ENCODE measurements around the gene PRSS35.

Gene PRSS35

GRCh38 chr6:83511266-83511665, 1.1 kb upstream of the PRSS35 start:
- H3K9ac ChIP-seq (ENCODE audit: low read depth, low read length, poor library complexity, severe bottlenecking), result no peak overlapping the region
- TF ChIP-seq EZH2phosphoT487 (IDR thresholded peaks at IDR 0.05; ENCODE audit: borderline replicate concordance), result no peak
- TF ChIP-seq, protein P1, sequence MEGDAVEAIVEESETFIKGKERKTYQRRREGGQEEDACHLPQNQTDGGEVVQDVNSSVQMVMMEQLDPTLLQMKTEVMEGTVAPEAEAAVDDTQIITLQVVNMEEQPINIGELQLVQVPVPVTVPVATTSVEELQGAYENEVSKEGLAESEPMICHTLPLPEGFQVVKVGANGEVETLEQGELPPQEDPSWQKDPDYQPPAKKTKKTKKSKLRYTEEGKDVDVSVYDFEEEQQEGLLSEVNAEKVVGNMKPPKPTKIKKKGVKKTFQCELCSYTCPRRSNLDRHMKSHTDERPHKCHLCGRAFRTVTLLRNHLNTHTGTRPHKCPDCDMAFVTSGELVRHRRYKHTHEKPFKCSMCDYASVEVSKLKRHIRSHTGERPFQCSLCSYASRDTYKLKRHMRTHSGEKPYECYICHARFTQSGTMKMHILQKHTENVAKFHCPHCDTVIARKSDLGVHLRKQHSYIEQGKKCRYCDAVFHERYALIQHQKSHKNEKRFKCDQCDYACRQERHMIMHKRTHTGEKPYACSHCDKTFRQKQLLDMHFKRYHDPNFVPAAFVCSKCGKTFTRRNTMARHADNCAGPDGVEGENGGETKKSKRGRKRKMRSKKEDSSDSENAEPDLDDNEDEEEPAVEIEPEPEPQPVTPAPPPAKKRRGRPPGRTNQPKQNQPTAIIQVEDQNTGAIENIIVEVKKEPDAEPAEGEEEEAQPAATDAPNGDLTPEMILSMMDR (conservative IDR thresholded peaks at IDR 0.05; ENCODE audit: low read length), result no peak
- H3K36me3 ChIP-seq (ENCODE audit: insufficient read depth, low read length), result no peaks in the 10 kb centered on the region
- no peaks in the 10 kb centered on the region for H3K79me2 ChIP-seq (ENCODE audit: insufficient read depth, low read length)
- no peaks in the 10 kb centered on the region for H3K9me3 ChIP-seq (ENCODE audit: insufficient read depth, low read depth, low read length)
- no peak overlapping the region for H3K4me2 ChIP-seq (ENCODE audit: low read depth, low read length, poor library complexity, severe bottlenecking)
- H3K27me3 ChIP-seq (ENCODE audit: insufficient read depth, low read length, poor library complexity, severe bottlenecking), result no peaks in the 10 kb centered on the region
- no peaks in the 10 kb centered on the region for H3K4me1 ChIP-seq (ENCODE audit: insufficient read depth, low read length, poor library complexity, severe bottlenecking)
- no peaks in the 10 kb centered on the region for H3K9me2 ChIP-seq (replicated peaks; ENCODE audit: low read depth, low read length)
- H2AFZ ChIP-seq (ENCODE audit: low read length), result no peak overlapping the region
- H4K20me1 ChIP-seq (ENCODE audit: insufficient read depth, low read length, poor library complexity, severe bottlenecking), result no peaks in the 10 kb centered on the region
- no peak overlapping the region for H3K4me3 ChIP-seq (ENCODE audit: low read length, poor library complexity, severe bottlenecking)
- no peaks in the 10 kb centered on the region for H3F3A ChIP-seq (ENCODE audit: low read depth)

DNA sequence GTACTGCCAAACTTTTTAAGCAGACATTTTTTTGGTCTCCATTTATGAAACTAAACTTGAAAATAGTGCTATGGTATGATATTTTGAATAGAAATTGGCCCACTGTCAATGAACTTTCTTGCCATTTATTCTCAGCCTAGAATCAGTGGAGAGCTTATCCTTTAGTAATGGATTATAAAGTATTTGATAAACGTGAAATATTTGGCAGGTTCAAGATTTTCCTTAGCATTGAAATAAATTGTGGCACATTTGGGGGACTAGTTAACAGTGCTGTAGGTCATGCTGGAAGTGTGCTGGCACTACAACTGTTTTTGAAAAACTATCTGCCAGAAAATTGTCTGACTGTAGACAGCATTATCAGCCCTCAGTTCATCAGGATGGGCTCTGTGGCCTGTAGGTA, 2.1 kb downstream of the PRSS35 start:
- no peak overlapping the region for H3K4me3 ChIP-seq (ENCODE audit: low read length, poor library complexity, severe bottlenecking)
- H3K9me3 ChIP-seq (ENCODE audit: insufficient read depth, low read depth, low read length), result no peaks in the 10 kb centered on the region
- no peaks in the 10 kb centered on the region for H3K27me3 ChIP-seq (ENCODE audit: insufficient read depth, low read length, poor library complexity, severe bottlenecking)
- H3K9me2 ChIP-seq (replicated peaks; ENCODE audit: low read depth, low read length), result no peaks in the 10 kb centered on the region
- H3K36me3 ChIP-seq (ENCODE audit: insufficient read depth, low read length), result no peaks in the 10 kb centered on the region
- H3K4me1 ChIP-seq (ENCODE audit: insufficient read depth, low read length, poor library complexity, severe bottlenecking), result no peaks in the 10 kb centered on the region
- H3K79me2 ChIP-seq (ENCODE audit: insufficient read depth, low read length), result no peaks in the 10 kb centered on the region
- no peaks in the 10 kb centered on the region for H3F3A ChIP-seq (ENCODE audit: low read depth)
- TF ChIP-seq, protein P1 (conservative IDR thresholded peaks at IDR 0.05; ENCODE audit: low read length), result no peak
- no peak for TF ChIP-seq EZH2phosphoT487 (IDR thresholded peaks at IDR 0.05; ENCODE audit: borderline replicate concordance)
- H2AFZ ChIP-seq (ENCODE audit: low read length), result no peak overlapping the region
- H3K4me2 ChIP-seq (ENCODE audit: low read depth, low read length, poor library complexity, severe bottlenecking), result no peak overlapping the region
- no peak overlapping the region for H3K9ac ChIP-seq (ENCODE audit: low read depth, low read length, poor library complexity, severe bottlenecking)
- no peaks in the 10 kb centered on the region for H4K20me1 ChIP-seq (ENCODE audit: insufficient read depth, low read length, poor library complexity, severe bottlenecking)

DNA sequence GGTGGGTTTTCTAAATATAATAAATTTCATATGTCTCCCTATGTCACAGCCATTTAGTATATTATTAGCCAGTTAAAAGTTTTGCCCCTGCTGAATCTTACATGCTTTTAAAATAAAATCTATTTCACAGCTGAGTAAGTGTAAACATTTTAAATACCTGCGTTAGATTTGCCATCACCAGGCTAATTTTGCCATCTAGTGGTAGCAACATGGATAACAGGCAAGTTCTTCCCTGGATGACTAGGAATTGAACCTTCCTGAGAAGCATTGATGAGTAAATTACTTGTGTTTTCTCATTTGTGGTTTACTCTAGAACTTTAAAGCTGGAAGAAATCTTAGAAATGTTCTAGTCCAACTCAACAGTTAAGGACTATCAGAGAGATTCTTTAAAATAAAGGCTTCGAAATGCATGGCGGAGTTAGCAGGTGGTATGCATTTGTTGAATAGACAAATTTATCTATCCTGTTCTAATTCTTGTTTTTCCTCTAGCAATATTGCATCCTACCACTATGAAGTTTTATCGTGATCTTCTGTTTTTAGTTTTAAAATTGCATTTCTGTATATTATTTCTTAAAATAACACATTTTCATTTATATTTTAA, 2.6 kb downstream of the PRSS35 start:
- TF ChIP-seq, protein P1 (conservative IDR thresholded peaks at IDR 0.05; ENCODE audit: low read length), result peak; percentile 97
- TF ChIP-seq EZH2phosphoT487 (IDR thresholded peaks at IDR 0.05; ENCODE audit: borderline replicate concordance), result no peak
- no peak overlapping the region for H3K9ac ChIP-seq (ENCODE audit: low read depth, low read length, poor library complexity, severe bottlenecking)

More for the DNA sequence above, 2.6 kb downstream of the PRSS35 start:
- H3K4me1 ChIP-seq (ENCODE audit: insufficient read depth, low read length, poor library complexity, severe bottlenecking), result no peaks in the 10 kb centered on the region
- no peaks in the 10 kb centered on the region for H3K9me2 ChIP-seq (replicated peaks; ENCODE audit: low read depth, low read length)
- no peak overlapping the region for H2AFZ ChIP-seq (ENCODE audit: low read length)
- H3K27me3 ChIP-seq (ENCODE audit: insufficient read depth, low read length, poor library complexity, severe bottlenecking), result no peaks in the 10 kb centered on the region
- no peaks in the 10 kb centered on the region for H3K9me3 ChIP-seq (ENCODE audit: insufficient read depth, low read depth, low read length)
- no peaks in the 10 kb centered on the region for H3K79me2 ChIP-seq (ENCODE audit: insufficient read depth, low read length)
- no peak overlapping the region for H3K4me3 ChIP-seq (ENCODE audit: low read length, poor library complexity, severe bottlenecking)
- H4K20me1 ChIP-seq (ENCODE audit: insufficient read depth, low read length, poor library complexity, severe bottlenecking), result no peaks in the 10 kb centered on the region
- no peak overlapping the region for H3K4me2 ChIP-seq (ENCODE audit: low read depth, low read length, poor library complexity, severe bottlenecking)
- no peaks in the 10 kb centered on the region for H3K36me3 ChIP-seq (ENCODE audit: insufficient read depth, low read length)
- no peaks in the 10 kb centered on the region for H3F3A ChIP-seq (ENCODE audit: low read depth)

Data from Loucy (cell line).